ENCODE measurements around the gene NEUROD4.

DNA sequence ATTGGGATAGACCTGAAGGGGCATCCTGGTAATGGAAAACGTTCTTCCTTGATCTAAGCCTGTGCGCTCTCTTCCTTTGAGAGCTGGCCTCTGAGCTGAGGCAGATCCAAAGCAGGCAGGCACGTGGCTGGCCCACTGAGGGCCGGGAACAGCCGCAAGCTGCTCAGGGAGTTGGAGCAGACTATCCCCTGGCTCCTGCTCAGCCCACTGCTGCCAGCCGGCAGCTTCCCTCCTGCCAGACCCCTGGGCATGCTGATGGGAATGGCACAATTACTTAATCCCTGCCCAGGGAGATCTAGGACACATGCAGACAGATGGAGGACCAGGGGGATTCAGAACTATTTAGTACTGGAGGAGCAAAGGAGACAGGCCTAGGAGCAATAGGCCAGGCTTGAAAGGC, 14.4 kb downstream of the NEUROD4 start:
- TF ChIP-seq, protein P1, sequence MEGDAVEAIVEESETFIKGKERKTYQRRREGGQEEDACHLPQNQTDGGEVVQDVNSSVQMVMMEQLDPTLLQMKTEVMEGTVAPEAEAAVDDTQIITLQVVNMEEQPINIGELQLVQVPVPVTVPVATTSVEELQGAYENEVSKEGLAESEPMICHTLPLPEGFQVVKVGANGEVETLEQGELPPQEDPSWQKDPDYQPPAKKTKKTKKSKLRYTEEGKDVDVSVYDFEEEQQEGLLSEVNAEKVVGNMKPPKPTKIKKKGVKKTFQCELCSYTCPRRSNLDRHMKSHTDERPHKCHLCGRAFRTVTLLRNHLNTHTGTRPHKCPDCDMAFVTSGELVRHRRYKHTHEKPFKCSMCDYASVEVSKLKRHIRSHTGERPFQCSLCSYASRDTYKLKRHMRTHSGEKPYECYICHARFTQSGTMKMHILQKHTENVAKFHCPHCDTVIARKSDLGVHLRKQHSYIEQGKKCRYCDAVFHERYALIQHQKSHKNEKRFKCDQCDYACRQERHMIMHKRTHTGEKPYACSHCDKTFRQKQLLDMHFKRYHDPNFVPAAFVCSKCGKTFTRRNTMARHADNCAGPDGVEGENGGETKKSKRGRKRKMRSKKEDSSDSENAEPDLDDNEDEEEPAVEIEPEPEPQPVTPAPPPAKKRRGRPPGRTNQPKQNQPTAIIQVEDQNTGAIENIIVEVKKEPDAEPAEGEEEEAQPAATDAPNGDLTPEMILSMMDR (conservative IDR thresholded peaks at IDR 0.05 in 1 of 2, IDR thresholded peaks at IDR 0.05 in 1 of 2; ENCODE audit: low read depth in 1 of 2, low read length in 2 of 2) = no peak
- TF ChIP-seq EZH2 (IDR thresholded peaks at IDR 0.05; ENCODE audit: low read length, missing control alignments) = no peak
